ENCODE results near the gene C1RL. TPM values are rescaled to one million over a fixed set of nuclear protein-coding genes. Genes with fewer than 3 reads are reported as not detected.

C1RL gene
- total RNA-seq, 1 experiment from 2014 or later: 16.3 TPM

GRCh38 chr12:7144414-7145120 lies 35.6 kb upstream of the C1RL start:
- H3K27me3 ChIP-seq (ENCODE audit: control insufficient read depth, insufficient read depth, low read length): no peaks in the 10 kb centered on the region
- peaks cover 5% of the 10 kb centered on the region for H3K36me3 ChIP-seq (replicated peaks; ENCODE audit: control insufficient read depth, insufficient read depth, low read length)
- no peak overlapping the region for H3K4me3 ChIP-seq (ENCODE audit: insufficient read depth, low read depth, low read length)
- peak; percentile 74 for DNase-seq

- H3K4me3 ChIP-seq (ENCODE audit: insufficient read depth, low read depth, low read length): no peak overlapping the region
- peaks cover 3% of the 10 kb centered on the region for H3K36me3 ChIP-seq (replicated peaks; ENCODE audit: control insufficient read depth, insufficient read depth, low read length)
- no peak for DNase-seq
- H3K27me3 ChIP-seq (ENCODE audit: control insufficient read depth, insufficient read depth, low read length): no peaks in the 10 kb centered on the region
These were observed 34.5 kb upstream of the C1RL start for GRCh38 chr12:7143564-7143963.

- Histone ChIP-seq H3K36me3 (replicated peaks; ENCODE audit: control insufficient read depth, insufficient read depth, low read length) (peaks cover 3% of the 10 kb centered on the region), H3K27me3 (ENCODE audit: control insufficient read depth, insufficient read depth, low read length) (no peaks in the 10 kb centered on the region), H3K4me3 (ENCODE audit: insufficient read depth, low read depth, low read length) (no peak overlapping the region)
- DNase-seq: no peak
These were observed 33.9 kb upstream of the C1RL start for GRCh38 chr12:7142809-7143465.

- peaks cover 7% of the 10 kb centered on the region for H3K36me3 ChIP-seq (replicated peaks; ENCODE audit: control insufficient read depth, insufficient read depth, low read length)
These were observed 33.1 kb upstream of the C1RL start for GRCh38 chr12:7142056-7142644.

GRCh38 chr12:7141351-7142005 lies 32.5 kb upstream of the C1RL start:
- Histone ChIP-seq H3K27me3 (ENCODE audit: control insufficient read depth, insufficient read depth, low read length) (no peaks in the 10 kb centered on the region), H3K4me3 (ENCODE audit: insufficient read depth, low read depth, low read length) (no peak overlapping the region), H3K36me3 (replicated peaks; ENCODE audit: control insufficient read depth, insufficient read depth, low read length) (peaks cover 7% of the 10 kb centered on the region)
- no peak for DNase-seq

More at GRCh38 chr12:7142056-7142644, 33.1 kb upstream of the C1RL start:
- Histone ChIP-seq H3K27me3 (ENCODE audit: control insufficient read depth, insufficient read depth, low read length) (no peaks in the 10 kb centered on the region), H3K4me3 (ENCODE audit: insufficient read depth, low read depth, low read length) (no peak overlapping the region)
- peak; percentile 89 for DNase-seq

- no peak for DNase-seq
- Histone ChIP-seq H3K4me3 (ENCODE audit: insufficient read depth, low read depth, low read length) (no peak overlapping the region), H3K27me3 (ENCODE audit: control insufficient read depth, insufficient read depth, low read length) (no peaks in the 10 kb centered on the region), H3K36me3 (replicated peaks; ENCODE audit: control insufficient read depth, insufficient read depth, low read length) (peaks cover 10% of the 10 kb centered on the region)
These were observed 30.2 kb upstream of the C1RL start for GRCh38 chr12:7139200-7139599.

GRCh38 chr12:7137908-7138307 lies 28.9 kb upstream of the C1RL start:
- no peaks in the 10 kb centered on the region for H3K27me3 ChIP-seq (ENCODE audit: control insufficient read depth, insufficient read depth, low read length)
- no peak overlapping the region for H3K4me3 ChIP-seq (ENCODE audit: insufficient read depth, low read depth, low read length)
- peaks cover 9% of the 10 kb centered on the region for H3K36me3 ChIP-seq (replicated peaks; ENCODE audit: control insufficient read depth, insufficient read depth, low read length)
- no peak for DNase-seq

- Histone ChIP-seq H3K4me3 (ENCODE audit: insufficient read depth, low read depth, low read length) (no peak overlapping the region), H3K27me3 (ENCODE audit: control insufficient read depth, insufficient read depth, low read length) (peaks cover 6% of the 10 kb centered on the region; the same call in 1 of the 2 replicates), H3K36me3 (replicated peaks; ENCODE audit: control insufficient read depth, insufficient read depth, low read length) (peaks cover 7% of the 10 kb centered on the region)
- no peak for DNase-seq
These were observed 27.7 kb upstream of the C1RL start for GRCh38 chr12:7136676-7137075.

- Histone ChIP-seq H3K27me3 (ENCODE audit: control insufficient read depth, insufficient read depth, low read length) (peaks cover 9% of the 10 kb centered on the region; the same call in 1 of the 2 replicates), H3K36me3 (replicated peaks; ENCODE audit: control insufficient read depth, insufficient read depth, low read length) (peaks cover 7% of the 10 kb centered on the region), H3K4me3 (ENCODE audit: insufficient read depth, low read depth, low read length) (no peak overlapping the region)
- no peak for DNase-seq
These were observed 27.1 kb upstream of the C1RL start for GRCh38 chr12:7136071-7136470.

GRCh38 chr12:7134396-7135166 lies 25.6 kb upstream of the C1RL start:
- DNase-seq: no peak
- Histone ChIP-seq H3K36me3 (replicated peaks; ENCODE audit: control insufficient read depth, insufficient read depth, low read length) (peaks cover 7% of the 10 kb centered on the region), H3K27me3 (ENCODE audit: control insufficient read depth, insufficient read depth, low read length) (peaks cover 15% of the 10 kb centered on the region)

GRCh38 chr12:7131502-7131866 lies 22.5 kb upstream of the C1RL start:
- peaks cover 3% of the 10 kb centered on the region for H3K36me3 ChIP-seq (replicated peaks; ENCODE audit: control insufficient read depth, insufficient read depth, low read length)
- DNase-seq: no peak
- peaks cover 22% of the 10 kb centered on the region for H3K27me3 ChIP-seq (ENCODE audit: control insufficient read depth, insufficient read depth, low read length)
- peak overlapping the region; percentile 73; the same call in 1 of the 2 replicates for H3K4me3 ChIP-seq (ENCODE audit: insufficient read depth, low read depth, low read length)

More at GRCh38 chr12:7134396-7135166, 25.6 kb upstream of the C1RL start:
- no peak overlapping the region for H3K4me3 ChIP-seq (ENCODE audit: insufficient read depth, low read depth, low read length)

- Histone ChIP-seq H3K36me3 (replicated peaks; ENCODE audit: control insufficient read depth, insufficient read depth, low read length) (peaks cover 3% of the 10 kb centered on the region), H3K27me3 (ENCODE audit: control insufficient read depth, insufficient read depth, low read length) (peaks cover 22% of the 10 kb centered on the region), H3K4me3 (ENCODE audit: insufficient read depth, low read depth, low read length) (peak overlapping the region; percentile 73)
- DNase-seq: peak; percentile 89
These were observed 21.9 kb upstream of the C1RL start for GRCh38 chr12:7130701-7131501.

- Histone ChIP-seq H3K4me3 (ENCODE audit: insufficient read depth, low read depth, low read length) (peak within 1 kb of the TSS; percentile 73), H3K27me3 (ENCODE audit: control insufficient read depth, insufficient read depth, low read length) (peaks cover 22% of the 10 kb centered on the region), H3K36me3 (replicated peaks; ENCODE audit: control insufficient read depth, insufficient read depth, low read length) (peaks cover 1% of the 10 kb centered on the region; the same call in 1 of the 2 replicates)
- peak; percentile 100 for DNase-seq
These were observed 21.1 kb upstream of the C1RL start, which contains the start of gene CLSTN3 for GRCh38 chr12:7129872-7130691. TSS of gene CLSTN3 (plus strand) at chr12:7130371. CDS start at chr12:7130649, 278 bp downstream.

Data from H7 (cell line).